ENCODE data around the gene RMND1. TPM values are rescaled to one million over a fixed set of nuclear protein-coding genes. Genes with fewer than 3 reads are reported as not detected.

Gene RMND1
- total and polyA plus RNA-seq, 2 of the 13 experiments (the other 11 are each of a cell fraction or from before 2014, with no cell fraction given) = 34.0 to 72.5 TPM

DNA sequence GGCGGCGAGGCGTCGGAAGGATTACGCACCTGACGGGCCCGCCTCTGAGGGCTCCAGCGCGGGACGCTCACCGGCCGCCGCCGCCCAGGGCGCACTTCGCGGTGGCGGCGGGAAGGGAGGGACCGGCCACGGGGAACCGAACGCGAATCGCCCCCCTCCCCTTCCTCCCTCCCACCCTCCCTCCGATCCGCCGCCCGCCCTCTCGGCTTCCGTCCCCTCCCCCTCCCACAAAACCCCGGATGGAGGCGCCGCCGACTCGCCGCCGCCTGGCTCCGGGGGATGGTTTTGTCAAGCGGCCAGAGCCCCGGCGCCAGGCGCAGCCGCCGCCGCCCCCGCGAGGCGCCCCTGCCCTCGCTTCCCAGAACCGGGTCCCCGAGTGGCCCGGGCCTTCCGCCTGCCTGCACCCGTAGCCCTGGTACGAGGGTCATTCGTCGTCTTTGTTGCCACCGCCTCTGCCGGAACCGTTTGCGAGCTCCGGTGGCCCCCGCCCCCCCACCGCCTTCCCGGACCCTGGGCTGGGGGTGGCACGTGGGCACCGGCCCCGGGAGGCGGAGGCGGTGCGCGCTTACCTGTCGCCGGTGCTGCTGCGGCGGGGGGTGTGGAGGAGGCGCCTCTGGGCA, 61.0 kb downstream of the RMND1 start (continued):
- TF ChIP-seq, protein P1, sequence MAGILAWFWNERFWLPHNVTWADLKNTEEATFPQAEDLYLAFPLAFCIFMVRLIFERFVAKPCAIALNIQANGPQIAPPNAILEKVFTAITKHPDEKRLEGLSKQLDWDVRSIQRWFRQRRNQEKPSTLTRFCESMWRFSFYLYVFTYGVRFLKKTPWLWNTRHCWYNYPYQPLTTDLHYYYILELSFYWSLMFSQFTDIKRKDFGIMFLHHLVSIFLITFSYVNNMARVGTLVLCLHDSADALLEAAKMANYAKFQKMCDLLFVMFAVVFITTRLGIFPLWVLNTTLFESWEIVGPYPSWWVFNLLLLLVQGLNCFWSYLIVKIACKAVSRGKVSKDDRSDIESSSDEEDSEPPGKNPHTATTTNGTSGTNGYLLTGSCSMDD (CRISPR knock-in tag; IDR thresholded peaks at IDR 0.05) = no peak
- TF ChIP-seq SUZ12 (IDR thresholded peaks at IDR 0.05; ENCODE audit: low read depth, low read length) (no peak), ZNF776 (CRISPR knock-in tag; IDR thresholded peaks at IDR 0.05) (peak; percentile 67; the same call in 1 of the 2 replicates), SYNCRIP (IDR thresholded peaks at IDR 0.05; ENCODE audit: insufficient read depth, low read depth, low read length) (no peak), UBTF (CRISPR knock-in tag; IDR thresholded peaks at IDR 0.05) (no peak; the same call in 1 of the 2 replicates), ZNF546 (CRISPR knock-in tag; conservative IDR thresholded peaks at IDR 0.05) (no peak), ZKSCAN5 (CRISPR knock-in tag; IDR thresholded peaks at IDR 0.05) (no peak), ZNF382 (CRISPR knock-in tag; IDR thresholded peaks at IDR 0.05; ENCODE audit: borderline replicate concordance) (no peak), LRRFIP1 (CRISPR knock-in tag; conservative IDR thresholded peaks at IDR 0.05) (no peak)
- TF ChIP-seq, protein P2, sequence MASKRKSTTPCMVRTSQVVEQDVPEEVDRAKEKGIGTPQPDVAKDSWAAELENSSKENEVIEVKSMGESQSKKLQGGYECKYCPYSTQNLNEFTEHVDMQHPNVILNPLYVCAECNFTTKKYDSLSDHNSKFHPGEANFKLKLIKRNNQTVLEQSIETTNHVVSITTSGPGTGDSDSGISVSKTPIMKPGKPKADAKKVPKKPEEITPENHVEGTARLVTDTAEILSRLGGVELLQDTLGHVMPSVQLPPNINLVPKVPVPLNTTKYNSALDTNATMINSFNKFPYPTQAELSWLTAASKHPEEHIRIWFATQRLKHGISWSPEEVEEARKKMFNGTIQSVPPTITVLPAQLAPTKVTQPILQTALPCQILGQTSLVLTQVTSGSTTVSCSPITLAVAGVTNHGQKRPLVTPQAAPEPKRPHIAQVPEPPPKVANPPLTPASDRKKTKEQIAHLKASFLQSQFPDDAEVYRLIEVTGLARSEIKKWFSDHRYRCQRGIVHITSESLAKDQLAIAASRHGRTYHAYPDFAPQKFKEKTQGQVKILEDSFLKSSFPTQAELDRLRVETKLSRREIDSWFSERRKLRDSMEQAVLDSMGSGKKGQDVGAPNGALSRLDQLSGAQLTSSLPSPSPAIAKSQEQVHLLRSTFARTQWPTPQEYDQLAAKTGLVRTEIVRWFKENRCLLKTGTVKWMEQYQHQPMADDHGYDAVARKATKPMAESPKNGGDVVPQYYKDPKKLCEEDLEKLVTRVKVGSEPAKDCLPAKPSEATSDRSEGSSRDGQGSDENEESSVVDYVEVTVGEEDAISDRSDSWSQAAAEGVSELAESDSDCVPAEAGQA (IDR thresholded peaks at IDR 0.05; ENCODE audit: low read depth) = no peak; the same call in 1 of the 2 replicates
- TF ChIP-seq, protein P2 (CRISPR knock-in tag; IDR thresholded peaks at IDR 0.05; ENCODE audit: borderline replicate concordance) = no peak
- TF ChIP-seq, protein P3, sequence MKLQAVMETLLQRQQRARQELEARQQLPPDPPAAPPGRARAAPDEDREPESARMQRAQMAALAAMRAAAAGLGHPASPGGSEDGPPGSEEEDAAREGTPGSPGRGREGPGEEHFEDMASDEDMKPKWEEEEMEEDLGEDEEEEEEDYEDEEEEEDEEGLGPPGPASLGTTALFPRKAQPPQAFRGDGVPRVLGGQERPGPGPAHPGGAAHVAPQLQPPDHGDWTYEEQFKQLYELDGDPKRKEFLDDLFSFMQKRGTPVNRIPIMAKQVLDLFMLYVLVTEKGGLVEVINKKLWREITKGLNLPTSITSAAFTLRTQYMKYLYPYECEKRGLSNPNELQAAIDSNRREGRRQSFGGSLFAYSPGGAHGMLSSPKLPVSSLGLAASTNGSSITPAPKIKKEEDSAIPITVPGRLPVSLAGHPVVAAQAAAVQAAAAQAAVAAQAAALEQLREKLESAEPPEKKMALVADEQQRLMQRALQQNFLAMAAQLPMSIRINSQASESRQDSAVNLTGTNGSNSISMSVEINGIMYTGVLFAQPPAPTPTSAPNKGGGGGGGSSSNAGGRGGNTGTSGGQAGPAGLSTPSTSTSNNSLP (IDR thresholded peaks at IDR 0.05; ENCODE audit: low read depth, low read length) = no peak
- TF ChIP-seq, protein P4, sequence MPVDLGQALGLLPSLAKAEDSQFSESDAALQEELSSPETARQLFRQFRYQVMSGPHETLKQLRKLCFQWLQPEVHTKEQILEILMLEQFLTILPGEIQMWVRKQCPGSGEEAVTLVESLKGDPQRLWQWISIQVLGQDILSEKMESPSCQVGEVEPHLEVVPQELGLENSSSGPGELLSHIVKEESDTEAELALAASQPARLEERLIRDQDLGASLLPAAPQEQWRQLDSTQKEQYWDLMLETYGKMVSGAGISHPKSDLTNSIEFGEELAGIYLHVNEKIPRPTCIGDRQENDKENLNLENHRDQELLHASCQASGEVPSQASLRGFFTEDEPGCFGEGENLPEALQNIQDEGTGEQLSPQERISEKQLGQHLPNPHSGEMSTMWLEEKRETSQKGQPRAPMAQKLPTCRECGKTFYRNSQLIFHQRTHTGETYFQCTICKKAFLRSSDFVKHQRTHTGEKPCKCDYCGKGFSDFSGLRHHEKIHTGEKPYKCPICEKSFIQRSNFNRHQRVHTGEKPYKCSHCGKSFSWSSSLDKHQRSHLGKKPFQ (CRISPR knock-in tag; IDR thresholded peaks at IDR 0.05; ENCODE audit: insufficient replicate concordance) = no peak

Measured in HepG2 (cell line).